NCI-H2029 (cell line): Measurements from ENCODE around the gene DNPH1.

Experiments
- DNase-seq: peaks from one replicate; lab custom pipeline; 2025; lab: John Stamatoyannopoulos, UW

The DNPH1 gene

DNA sequence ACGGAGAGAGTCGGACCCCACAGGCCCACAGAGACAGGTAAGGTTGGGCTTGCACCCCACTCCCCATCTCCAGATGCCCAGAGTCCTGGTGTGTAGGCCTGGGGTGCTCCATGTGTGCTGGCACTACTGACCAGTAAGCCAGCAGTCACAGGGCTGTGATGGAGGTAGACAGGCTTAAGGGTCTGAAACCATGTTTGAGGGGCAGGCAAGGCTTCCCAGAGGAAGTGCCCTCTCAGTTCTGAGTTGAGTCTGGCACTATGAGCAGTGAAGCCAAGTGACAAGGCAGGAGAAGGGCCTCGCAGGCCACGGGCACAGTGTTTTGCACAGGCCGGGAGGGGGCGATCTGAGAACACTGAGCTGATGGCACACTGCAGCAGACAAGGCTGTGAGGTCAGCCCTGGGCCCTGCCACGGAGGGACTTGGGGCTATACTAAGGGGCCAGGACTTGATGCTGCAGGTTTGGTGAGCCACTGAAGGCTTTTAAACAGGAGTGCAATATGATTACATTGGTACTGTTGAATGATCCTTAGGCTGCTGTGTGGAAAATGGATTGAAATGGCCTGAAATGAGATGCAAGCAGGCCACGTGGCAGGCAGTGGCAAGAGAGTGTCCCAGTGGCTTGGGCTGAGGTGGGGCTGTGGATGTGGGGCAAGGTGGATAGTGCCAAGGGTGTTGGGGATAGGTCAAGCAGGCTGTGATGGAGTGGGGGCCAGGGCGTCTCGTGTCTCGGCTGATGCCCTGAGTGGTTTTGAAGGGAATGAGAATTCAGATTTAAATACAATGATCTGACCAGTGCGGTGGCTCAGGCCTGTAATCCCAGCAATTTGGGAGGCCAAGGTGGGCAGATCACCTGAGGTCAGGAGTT lies 34.3 kb upstream of the DNPH1 start:
- peak; percentile 24 for DNase-seq

DNA sequence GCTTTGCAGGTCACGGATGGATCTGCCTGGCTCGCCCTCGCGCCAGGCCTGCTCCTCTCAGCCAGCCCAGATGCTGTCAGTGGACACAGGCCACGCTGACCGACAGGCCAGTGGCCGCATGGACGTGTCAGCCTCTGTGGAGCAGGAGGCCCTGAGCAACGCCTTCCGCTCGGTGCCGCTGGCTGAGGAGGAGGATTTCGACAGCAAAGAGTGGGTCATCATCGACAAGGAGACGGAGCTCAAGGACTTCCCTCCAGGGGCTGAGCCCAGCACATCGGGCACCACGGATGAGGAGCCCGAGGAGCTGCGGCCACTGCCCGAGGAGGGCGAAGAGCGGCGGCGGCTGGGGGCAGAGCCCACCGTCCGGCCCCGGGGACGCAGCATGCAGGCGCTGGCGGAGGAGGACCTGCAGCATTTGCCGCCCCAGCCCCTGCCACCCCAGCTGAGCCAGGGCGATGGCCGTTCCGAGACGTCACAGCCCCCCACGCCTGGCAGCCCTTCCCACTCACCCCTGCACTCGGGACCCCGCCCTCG lies 33.6 kb upstream of the DNPH1 start:
- DNase-seq: no peak

DNA sequence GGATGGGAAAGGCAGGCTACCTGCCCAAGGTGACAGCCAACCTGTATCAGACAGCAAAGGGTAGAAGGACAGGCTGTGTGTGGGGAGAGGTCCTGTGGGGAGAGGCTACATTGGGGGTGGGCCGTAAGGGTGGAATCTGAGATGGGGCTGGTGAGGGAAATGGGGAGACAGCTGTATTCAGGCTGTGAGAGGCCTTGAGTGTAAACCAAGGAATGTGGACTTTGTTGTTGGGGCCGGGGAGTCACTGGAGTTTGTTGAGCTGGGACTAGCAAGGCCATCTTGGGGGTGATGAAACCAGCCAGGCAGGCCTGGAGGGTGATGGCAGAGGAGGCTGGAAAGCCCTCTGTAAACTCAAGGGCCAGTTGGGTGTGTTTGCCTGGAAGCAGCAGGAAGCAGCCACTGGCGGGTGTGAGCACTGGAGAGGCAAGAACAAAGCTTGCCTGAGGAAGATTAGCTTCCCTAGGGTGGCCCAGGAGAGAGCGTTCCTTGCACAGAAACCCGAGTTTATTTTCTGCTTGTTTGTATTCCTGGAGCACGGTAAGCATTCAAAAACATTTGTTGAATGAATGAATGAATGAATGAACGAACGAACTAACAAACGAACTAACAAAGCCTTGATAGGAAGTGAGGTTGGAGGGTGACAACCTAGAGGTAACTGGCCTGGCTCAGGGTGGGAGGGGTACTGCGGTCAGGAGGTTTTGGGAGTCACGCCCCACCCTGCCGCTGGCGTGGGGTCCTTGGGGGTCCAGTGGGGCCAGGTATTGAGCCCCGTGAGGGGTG lies 32.9 kb upstream of the DNPH1 start:
- DNase-seq: no peak

DNA sequence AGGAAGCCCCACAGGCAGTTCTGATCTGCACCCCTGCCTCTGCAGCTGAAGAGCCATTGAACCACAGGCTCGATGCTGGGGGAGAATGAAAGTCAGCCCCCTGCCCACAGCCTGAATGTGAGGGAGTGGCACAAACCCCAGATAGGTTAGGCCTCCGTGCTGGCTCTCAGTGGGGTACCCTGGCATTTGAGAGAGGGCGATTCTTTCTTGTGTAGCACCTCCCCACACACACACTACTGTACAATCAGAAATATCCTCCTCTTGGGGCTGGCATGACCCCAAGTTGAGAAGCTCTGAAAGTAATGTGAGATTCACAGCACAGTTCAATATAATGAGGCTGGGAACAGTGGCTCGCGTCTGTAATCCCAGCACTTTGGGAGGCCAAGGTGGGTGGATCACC lies 31.9 kb upstream of the DNPH1 start:
- DNase-seq: no peak

DNA sequence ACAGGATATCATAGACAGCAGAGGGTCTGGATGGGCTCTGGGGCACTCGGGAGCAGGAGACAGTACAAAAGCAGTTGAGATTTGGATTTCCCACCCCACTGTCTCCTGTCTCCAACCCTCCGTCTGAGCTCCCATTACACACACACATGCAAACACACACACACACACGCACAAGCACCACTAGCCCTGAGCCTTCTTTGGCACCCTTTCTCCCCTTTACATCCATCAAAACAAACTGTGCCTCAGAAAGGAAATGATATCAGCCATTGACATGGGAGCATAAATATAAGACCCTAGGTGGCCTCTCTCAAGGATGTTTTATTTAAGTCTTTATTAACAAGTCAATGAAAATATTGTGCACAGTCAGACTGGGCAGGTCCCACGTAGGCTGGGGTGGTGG lies 31.5 kb upstream of the DNPH1 start:
- no peak for DNase-seq

DNA sequence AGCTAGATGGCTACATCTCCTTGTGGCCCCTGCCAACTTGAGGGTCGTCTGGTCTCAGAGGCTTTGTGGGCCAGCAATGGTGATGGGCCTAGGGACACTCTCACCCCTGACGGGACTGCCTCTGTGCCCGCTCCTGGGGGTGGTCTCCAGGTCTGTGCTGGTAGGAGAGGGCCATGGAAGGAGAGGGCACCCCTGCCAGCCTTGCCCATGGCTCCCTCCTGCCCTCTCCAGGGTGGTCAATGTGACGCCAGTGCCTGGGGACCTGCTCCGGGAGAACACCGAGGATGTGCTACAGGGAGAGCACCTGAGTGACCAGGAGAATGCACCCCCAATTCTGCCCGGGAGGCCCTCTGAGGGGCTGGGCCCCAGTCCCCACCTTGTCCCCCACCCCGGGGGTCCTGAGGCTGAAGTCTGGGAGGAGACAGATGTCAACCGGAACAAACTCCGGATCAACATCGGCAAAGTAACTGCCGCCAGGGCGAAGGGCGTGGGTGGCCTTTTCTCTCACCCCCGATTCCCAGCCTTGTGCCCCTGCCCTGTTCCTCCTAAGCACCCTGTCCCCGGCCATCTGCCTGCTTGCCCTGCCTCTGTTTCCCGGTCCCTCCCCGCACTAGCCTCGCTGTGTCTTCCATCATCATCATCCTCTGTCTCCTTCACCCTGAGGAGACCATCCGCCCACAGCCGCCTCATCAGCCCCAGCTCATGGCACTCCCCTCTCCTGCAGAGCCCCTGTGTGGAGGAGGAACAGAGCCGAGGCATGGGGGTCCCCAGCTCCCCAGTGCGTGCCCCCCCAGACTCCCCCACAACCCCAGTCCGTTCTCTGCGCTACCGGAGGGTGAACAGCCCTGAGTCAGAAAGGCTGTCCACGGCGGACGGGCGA lies 29.8 kb upstream of the DNPH1 start:
- no peak for DNase-seq

DNA sequence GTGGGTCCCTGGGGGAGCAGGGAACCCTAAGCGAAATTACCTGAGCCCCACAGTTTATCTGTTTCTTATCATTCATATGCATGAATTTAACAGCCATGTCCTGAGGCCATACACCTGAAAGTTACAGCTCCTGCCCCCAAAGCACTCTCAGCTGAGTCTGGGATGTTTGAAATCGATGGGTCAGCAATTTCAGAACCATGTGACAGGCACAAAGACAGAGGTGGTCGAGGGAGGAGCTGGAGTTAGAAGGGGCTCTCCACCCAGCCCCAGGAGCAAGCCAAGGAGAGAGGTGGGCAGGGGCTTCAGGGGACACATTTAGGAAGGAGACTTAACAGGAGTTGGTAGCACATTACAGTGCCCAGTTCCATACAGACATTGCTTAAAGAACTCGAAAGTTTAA lies 28.9 kb upstream of the DNPH1 start:
- DNase-seq: no peak

DNA sequence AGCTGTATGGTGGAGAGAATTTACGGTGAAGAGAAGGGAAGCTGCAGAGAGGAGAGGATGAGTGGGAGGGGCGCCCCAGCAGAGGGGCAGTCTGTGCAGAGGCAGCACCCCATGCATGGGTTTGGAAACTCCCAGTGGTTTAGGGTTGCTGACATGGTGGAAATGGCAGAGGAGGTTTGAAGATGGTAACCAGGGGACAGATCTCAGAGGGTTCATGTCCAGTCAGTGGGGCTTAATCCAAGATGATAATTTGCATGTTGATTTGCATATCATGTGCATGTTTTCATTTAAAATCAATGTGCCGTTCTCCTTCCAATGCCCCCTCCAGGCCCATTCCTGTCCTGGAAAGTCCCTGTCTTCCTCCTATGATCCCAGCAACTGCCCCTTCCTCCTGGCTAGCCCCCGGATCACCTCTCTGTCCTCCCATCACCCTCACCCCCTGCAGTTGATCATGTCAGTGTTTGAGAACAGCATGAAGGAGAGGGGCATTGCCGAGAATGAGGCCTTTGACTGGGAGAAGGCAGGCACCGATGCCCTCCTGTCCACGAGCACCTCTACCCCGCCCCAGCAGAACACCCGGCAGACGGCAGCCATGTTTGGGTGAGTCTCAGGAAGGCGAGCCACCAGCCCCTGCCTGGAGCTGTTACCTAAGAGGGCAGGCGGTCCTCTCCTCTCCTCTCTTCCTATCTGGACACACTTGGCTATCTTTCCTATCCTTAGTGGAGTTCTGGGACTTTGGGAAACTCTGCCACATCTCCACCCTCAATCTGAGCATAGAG lies 28.3 kb upstream of the DNPH1 start:
- DNase-seq: no peak

DNA sequence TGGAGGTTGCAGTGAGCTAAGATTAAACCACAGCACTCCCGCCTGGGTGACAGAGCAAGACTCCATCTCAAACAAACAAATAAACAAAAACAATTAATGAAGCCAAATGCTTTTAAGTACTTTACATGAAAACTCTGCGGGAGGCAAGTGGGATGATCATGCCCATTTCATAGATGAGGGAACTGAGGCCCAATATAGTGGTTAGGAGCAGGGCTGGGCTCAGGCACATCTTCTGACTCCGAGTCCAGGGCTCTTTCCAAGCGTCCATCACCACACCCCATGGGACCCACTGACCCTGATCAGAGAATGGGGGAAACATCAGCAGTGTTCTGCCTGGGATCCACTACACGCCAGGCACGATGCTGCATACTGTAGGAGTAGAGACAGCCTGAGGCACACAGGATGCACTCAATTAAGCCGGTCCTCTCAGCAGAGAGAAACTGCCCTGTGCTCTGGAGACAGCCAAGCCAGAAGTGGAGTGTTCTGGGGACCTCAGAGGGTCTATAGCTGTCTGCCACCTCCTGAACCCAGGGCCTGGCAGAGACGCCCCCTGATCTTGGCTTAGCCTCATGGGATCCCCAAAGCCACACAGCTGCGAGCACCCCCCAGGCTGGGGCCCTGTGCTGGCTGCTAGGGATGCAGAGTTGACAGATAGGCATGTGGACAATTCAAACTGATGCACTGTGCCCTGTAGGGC lies 27.5 kb upstream of the DNPH1 start:
- no peak for DNase-seq

DNA sequence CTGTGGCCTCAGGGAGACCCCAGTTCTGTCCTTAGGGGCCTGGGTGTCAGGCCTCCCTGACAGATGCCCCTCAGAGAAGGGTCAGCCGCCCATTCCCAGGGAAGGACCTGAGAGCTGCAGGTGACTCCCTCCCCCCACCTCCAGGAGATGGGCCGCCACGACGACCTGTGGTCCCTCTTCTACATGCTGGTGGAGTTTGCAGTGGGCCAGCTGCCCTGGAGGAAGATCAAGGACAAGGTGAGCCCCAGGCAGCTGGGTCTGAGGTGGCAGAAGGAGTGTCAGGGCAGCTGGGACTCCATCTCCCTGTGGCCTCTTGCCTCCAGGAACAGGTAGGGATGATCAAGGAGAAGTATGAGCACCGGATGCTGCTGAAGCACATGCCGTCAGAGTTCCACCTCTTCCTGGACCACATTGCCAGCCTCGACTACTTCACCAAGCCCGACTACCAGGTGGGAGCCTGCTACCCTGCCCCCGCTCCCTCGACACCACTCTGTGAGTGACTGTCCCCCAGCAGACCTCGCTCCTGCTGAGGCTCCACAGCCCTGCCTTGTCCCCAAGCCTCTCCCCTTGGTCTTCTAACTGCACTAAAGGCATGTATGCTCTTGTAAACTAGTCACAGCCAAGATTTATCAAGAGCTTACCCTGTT lies 26.2 kb upstream of the DNPH1 start:
- no peak for DNase-seq

DNA sequence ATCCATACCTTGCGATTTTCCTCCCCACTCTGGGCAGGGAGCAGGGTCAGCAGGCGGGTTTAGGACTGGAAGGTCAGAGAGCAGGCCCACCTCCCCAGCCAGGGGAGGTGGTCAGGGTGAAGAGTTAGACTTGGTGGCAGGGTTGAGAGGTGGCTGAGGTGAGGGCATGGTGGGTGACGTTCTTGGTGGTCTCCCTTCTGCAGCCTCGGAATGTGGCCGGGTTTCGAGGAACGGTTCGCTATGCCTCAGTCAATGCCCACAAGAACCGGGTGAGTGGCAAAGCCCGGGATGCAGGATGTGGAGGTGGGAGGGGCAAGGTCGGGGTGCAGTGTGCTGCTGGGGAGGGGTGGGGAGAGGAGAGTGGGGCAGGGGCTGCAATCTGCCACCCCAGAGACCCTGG lies 25.6 kb upstream of the DNPH1 start:
- no peak for DNase-seq

DNA sequence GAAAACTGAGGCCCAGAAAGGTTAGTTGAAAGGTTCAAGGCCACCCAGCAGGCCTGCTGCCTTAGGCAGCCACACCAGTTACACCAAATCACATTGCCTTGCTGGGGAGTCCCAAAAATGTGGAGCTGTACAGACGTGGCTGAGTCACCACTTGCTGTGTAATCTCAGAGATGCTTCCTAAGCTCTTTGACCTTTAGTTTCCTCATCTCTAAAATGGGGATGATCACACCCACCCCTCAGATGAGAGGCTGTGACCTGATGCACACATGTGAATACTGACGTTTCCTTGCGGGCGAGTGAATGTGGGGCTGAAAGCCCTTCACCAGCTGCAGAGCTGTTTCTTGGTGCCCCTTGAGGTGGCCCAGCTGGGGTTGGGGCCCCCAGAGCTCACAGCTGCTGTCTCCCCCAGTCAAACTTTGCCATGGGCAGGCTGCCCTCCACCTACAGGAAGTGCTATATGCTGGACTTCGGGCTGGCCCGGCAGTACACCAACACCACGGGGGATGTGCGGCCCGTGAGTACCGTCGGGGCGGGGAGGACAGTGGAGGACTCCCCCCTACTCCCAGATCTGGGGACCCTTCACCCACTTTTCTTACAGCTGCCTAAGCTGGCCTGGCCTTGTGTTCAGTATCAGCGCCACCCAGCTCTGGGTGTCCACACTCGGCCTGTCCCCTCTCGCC lies 25.0 kb upstream of the DNPH1 start:
- DNase-seq: no peak

DNA sequence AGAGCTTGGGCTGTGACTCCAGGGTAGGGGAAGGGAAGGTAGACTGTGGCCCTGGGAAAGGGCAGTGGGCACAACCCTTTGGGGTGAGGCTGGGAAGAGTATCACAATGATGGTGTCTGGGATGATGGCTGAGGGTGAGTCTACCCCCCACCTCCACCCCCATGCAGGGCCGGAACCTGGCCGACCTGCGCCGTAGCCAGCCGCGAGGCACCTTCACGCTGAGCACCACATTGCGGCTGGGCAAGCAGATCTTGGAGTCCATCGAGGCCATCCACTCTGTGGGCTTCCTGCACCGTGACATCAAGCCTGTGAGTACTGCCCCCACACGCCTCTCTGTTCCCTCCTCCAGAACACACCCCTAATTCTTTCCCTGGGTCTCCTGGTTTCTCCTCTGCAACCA lies 24.1 kb upstream of the DNPH1 start:
- DNase-seq: no peak

DNA sequence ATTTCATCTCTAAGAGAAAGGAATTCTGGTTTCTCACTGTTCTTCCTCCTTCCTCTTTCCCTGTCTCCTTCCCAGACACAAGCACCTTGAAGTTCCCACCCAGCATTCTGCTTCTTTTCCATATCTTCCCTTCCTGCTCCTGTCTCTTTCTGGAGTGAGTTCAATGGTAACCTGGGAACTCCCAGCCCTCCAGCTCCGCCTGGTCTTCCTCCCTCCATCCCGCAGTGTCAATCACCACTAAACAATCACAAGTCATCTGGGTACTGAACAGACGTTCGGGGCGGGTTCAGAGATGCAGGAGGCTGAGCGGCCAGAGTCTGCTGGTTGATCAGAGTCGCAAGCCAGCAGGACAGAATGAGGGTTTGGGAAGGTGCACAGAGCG lies 21.7 kb upstream of the DNPH1 start:
- no peak for DNase-seq

DNA sequence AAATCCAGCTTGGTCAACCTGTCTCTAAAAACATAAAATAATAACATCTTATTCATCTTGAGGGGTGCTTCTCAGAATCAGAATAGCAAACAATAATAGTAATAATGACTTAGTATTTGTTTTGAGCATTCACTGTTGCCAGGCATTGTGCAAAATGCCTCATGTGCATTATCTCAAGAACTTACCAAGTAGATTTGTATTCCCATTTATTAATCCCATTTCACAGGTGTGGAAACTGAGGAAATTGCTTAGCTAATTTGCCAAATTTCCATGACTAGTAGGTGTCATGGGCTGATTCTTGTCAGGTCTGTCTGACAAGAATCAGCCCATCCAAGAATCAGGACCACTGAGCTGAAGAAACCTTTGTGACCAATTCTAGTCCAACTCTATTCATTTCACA lies 19.5 kb upstream of the DNPH1 start:
- DNase-seq: no peak

DNA sequence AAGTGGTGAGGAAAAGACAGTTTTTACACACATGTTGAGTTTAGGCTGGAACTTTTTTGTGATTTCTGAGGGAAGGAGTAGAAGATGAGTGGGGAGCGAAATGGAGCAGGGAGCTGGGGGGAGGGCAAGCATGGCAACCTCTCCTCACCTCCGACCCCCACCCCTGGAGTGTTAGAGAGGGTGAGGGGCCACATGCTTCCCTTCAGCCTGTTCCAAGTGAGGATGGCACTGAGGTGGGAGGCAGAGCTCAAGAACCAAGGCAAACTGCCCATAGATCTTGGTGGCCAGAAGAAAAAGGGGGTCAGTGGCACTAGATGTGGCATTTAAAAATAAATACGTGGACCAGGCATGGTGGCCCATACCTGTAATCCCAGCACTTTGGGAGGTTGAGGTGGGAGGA lies 18.8 kb upstream of the DNPH1 start:
- DNase-seq: no peak

DNA sequence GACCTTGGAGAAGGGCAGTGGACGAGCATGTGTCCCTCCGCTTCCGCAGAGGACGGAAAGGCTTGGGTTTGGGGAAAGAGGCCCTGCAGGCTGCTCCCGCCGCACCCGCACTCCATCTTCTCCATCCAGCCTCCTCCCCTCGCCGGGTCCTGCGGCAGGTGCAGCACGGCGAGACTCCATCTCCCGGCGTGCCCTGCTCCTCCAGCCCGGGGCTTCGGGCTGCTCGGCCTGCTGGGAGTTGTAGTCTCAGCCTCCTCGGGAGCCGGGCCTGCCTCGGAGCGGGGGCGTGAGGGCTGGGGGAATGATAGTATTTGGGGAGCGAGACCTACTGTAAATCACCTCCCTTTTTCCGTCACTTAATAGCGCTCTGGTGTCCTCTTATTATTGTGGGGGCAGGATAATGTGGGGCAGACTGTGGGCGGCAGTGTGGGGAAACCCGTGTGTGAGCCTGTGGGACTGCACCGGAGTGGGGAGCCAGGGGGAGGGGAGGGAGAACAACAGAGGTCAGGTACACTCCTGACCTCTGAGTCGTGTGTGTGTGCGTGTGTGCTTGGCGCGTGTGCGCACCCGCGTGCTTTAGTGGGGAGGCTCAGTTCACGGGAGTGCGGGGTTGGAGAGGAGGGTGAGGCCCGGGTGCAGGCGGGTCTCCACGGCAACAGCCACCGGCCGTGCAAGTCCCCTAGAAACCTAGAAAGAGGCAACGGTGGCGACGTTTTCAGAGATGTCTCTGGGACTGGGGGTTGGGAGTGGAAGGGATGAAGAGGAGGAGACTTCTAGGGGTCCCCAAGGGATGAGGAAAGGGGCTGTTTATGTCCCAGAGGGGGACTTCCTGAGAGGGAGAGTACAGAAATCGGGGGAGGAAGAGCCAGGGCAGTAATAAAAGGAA lies 18.1 kb upstream of the DNPH1 start:
- peak; percentile 81 for DNase-seq

DNA sequence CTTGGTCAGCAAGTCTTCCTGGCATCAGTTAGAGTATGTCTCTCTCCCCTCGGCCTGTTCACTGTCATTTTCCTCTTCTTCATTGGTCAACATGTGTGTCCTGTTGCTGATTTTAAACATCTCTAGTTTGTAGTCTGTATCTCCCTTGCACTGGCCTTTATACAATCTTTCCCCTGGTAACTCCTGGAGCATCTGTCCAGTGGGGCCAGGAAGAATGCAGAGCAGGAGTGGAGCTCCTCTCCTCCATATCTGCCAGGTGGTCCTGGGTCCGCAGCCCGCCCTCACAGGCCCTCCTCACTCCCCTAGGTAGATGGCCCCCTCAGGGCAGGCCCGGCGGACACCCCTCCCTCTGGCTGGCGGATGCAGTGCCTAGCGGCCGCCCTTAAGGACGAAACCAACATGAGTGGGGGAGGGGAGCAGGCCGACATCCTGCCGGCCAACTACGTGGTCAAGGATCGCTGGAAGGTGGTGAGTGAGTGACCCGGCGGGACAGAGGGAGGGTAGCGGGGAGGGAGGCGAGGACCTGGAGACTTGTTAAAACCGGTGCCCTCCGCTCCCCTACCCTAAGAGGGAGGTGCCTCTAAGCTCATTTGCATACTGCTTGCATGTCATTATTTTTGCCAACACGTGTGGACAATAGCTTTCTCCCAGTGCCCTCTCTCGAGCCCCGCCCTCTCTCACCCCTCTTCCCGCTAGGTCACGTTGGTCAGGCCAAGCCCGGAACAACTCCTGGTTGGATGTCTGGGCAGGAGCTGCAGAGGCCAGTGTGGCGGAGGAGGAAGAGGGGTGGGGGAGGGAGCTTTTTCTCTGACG lies 17.2 kb upstream of the DNPH1 start:
- peak; percentile 78 for DNase-seq
